ENCODE results near the gene OR6C68. TPM values are rescaled to one million over a fixed set of nuclear protein-coding genes. Genes with fewer than 3 reads are reported as not detected.

Gene OR6C68
- total RNA-seq, 2 donors from 2014 or later: not detected

DNA sequence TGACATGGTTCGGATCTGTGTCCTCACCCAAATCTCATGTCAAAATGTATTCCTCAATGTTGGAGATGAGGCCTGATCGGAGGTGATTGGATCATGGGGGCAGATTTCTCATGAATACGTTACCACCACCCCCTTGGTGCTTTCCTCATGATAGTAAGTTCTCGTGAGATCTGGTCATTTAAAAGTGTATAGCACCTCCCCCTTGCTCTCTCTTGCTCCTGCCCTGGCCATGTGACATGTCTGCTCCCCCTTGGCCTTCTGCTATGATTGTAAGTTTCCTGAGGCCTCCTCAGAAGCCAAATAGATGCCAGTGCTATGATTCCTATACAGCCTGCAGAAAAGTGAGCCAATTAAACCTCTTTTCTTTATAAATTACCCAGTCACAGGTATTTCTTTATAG, 7.1 kb downstream of the OR6C68 start:
- Histone ChIP-seq H3K4me3 (no peak overlapping the region), H3K27me3 (no peaks in the 10 kb centered on the region), H3K27ac (no peak overlapping the region), H3K4me1 (no peaks in the 10 kb centered on the region), H3K36me3 (no peaks in the 10 kb centered on the region), H3K9me3 (no peaks in the 10 kb centered on the region)
- no peak for TF ChIP-seq CTCF (IDR thresholded peaks at IDR 0.05)
- DNase-seq (ENCODE audit: low spot score): no peak

GRCh38 chr12:55499810-55500252, 7.7 kb downstream of the OR6C68 start:
- no peak overlapping the region for H3K27ac ChIP-seq
- no peaks in the 10 kb centered on the region for H3K36me3 ChIP-seq
- H3K4me1 ChIP-seq: no peaks in the 10 kb centered on the region
- no peak for DNase-seq (ENCODE audit: low spot score)
- no peaks in the 10 kb centered on the region for H3K9me3 ChIP-seq
- no peak overlapping the region for H3K4me3 ChIP-seq
- no peaks in the 10 kb centered on the region for H3K27me3 ChIP-seq
- TF ChIP-seq CTCF (IDR thresholded peaks at IDR 0.05): no peak

- H3K4me1 ChIP-seq: no peaks in the 10 kb centered on the region
- no peaks in the 10 kb centered on the region for H3K36me3 ChIP-seq
- H3K27ac ChIP-seq: no peak overlapping the region
- no peak for TF ChIP-seq CTCF (IDR thresholded peaks at IDR 0.05)
- DNase-seq (ENCODE audit: low spot score): no peak
- H3K27me3 ChIP-seq: no peaks in the 10 kb centered on the region
- no peak overlapping the region for H3K4me3 ChIP-seq
- H3K9me3 ChIP-seq: no peaks in the 10 kb centered on the region
These were observed 9.4 kb downstream of the OR6C68 start for GRCh38 chr12:55501601-55502000.

GRCh38 chr12:55515696-55516095, 23.5 kb downstream of the OR6C68 start:
- Histone ChIP-seq H3K4me3 (no peak overlapping the region), H3K9me3 (no peaks in the 10 kb centered on the region), H3K27ac (no peak overlapping the region), H3K27me3 (no peaks in the 10 kb centered on the region), H3K4me1 (no peaks in the 10 kb centered on the region), H3K36me3 (no peaks in the 10 kb centered on the region)
- TF ChIP-seq CTCF (IDR thresholded peaks at IDR 0.05): no peak
- no peak for DNase-seq (ENCODE audit: low spot score)

DNA sequence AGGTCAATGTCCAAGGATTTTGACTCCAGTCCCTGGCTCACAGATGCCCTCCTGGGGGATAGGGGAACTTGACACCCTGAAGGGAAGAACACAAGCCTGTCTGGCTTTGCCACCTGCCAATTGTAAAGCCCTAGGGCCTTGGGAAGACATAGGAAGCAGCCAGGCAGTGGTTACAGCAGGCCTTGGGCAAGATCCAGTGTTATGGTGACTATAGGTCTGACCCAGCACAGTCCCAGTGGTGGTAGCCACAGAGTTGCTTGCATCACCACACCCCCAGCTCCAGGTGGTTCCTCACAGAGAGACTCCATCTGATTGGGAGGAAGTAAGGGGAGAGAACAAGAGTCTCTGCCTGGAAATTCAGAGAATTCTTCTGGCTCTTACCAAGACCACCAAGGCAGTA, 24.2 kb downstream of the OR6C68 start:
- Histone ChIP-seq H3K4me3 (no peak overlapping the region), H3K9me3 (no peaks in the 10 kb centered on the region), H3K27ac (no peak overlapping the region), H3K27me3 (no peaks in the 10 kb centered on the region), H3K4me1 (no peaks in the 10 kb centered on the region), H3K36me3 (no peaks in the 10 kb centered on the region)
- TF ChIP-seq CTCF (IDR thresholded peaks at IDR 0.05): no peak
- no peak for DNase-seq (ENCODE audit: low spot score)

Other genes with a start within 250 kb of the OR6C68 start
- gene OR6C74, start 247.8 kb upstream of the OR6C68 start, total RNA-seq: not detected
- not detected for gene OR6C6, start 195.8 kb upstream of the OR6C68 start, total RNA-seq
- not detected for gene OR6C1, start 178.0 kb upstream of the OR6C68 start, total RNA-seq
- not detected for gene OR6C3, start 161.6 kb upstream of the OR6C68 start, total RNA-seq
- gene OR6C75, start 129.4 kb upstream of the OR6C68 start, total RNA-seq: not detected
- not detected for gene OR6C65, start 91.8 kb upstream of the OR6C68 start, total RNA-seq
- gene OR6C76, start 66.1 kb upstream of the OR6C68 start, total RNA-seq: not detected
- gene OR6C2, start 48.3 kb upstream of the OR6C68 start, total RNA-seq: not detected
- not detected for gene OR6C70, start 22.2 kb upstream of the OR6C68 start, total RNA-seq
- not detected for gene OR6C4, start 57.2 kb downstream of the OR6C68 start, total RNA-seq
- not detected for gene OR2AP1, start 80.1 kb downstream of the OR6C68 start, total RNA-seq
- not detected for gene OR10P1, start 144.5 kb downstream of the OR6C68 start, total RNA-seq
- 100 to 1,000 TPM; 291 to 309 TPM for gene ITGA7, start 215.5 kb downstream of the OR6C68 start, total RNA-seq
- 100 to 1,000 TPM; 177 to 187 TPM for gene BLOC1S1, start 223.7 kb downstream of the OR6C68 start, total RNA-seq
- 10 to 100 TPM; 13.0 to 22.4 TPM for gene RDH5, start 228.0 kb downstream of the OR6C68 start, total RNA-seq
- gene CD63, start 236.6 kb downstream of the OR6C68 start, total RNA-seq: 1,000 to 10,000 TPM; 1,041 to 1,122 TPM

Measured in right atrium auricular region (tissue), 2 donors.